Mammary epithelial cell (primary cell): ENCODE results near the gene CLMN.

Experiments used
- CTCF ChIP-seq, 2 donors: IDR thresholded peaks in 1 of 2; conservative IDR thresholded peaks in 1 of 2; 2 replicates each; pipeline ENCODE4 v1.5.1; 2011 to 2012; ENCODE audit warnings: inconsistent platforms in 2 of 2, low read length in 2 of 2, mild to moderate bottlenecking in 2 of 2, control low read depth in 1 of 2, low read depth in 1 of 2; ENCODE audit not compliant: insufficient read depth in 1 of 2; ENCODE audit errors: extremely low read depth in 1 of 2
- EZH2 ChIP-seq: IDR thresholded peaks from 2 replicates; pipeline ENCODE4 v1.6.1; 2012; ENCODE audit warnings: low read length, inconsistent platforms, borderline replicate concordance

DNA sequence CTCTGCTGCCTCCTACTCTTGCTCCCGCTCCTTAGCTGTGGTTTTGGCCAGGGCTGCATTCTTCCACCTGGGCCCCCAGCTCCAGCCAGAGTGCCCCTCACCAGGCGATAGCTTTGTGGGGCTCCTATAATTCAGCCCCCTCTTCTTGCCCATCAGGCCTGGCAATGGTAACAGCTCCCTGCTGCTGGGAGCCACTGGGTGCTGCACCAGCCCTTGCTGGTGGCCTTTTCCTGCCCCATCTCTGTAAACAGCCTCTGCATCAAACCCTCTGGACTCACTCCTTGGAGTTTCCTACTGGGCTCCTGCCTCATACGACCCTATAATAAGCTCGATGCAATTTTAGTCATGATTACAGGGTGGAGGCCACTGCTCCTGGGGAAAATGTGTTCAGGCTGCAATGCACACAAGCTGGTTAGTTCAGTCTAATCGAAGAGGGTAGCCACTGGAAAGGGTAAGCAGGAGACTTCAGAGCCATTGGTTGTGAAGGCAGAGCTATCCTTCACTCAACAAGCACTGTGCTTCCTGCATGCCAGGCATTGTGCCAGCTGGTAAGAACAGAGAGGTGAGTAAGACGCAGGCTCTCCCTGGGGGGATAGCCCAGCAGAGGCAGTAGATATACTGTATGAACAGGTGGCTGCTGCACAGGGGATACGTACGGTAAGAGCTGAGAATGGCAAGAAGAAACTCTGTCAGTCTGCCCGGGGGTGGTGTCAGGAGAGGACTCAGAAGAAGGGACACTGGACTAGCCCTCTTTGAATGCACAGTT is 24.7 kb downstream of the CLMN start:
- no peak for TF ChIP-seq CTCF (conservative IDR thresholded peaks at IDR 0.05 in 1 of 2, IDR thresholded peaks at IDR 0.05 in 1 of 2; ENCODE audit: extremely low read depth in 1 of 2, insufficient read depth in 1 of 2, low read depth in 1 of 2, low read length in 2 of 2)
- no peak for TF ChIP-seq EZH2
